Omental fat pad (tissue), 4 donors: Measurements from ENCODE around the gene USP2. TPM values are rescaled to one million over a fixed set of nuclear protein-coding genes. Genes with fewer than 3 reads are reported as not detected.
"Not testable (repeated sequence)": the region's sequence is repeated elsewhere in the genome, so short reads cannot be mapped to it uniquely, and the experiment has no call there.

ENCODE experiments used
- ATAC-seq: fragments of 150-250 bp; one replicate; pipeline ENCODE4 v1.9.1; 2016; ENCODE audit warnings: mild to moderate bottlenecking, moderate library complexity; ENCODE audit not compliant: low FRiP score
- DNase-seq: peaks from one replicate; pipeline ENCODE4 v3.0.0-alpha.2; 2019; ENCODE audit warnings: low spot score
- total RNA-seq, 4 donors: library from RNA; depleted of rRNA; stranded (reverse); fragments of >200 nt; gene quantifications; one replicate each; pipeline ENCODE4 v1.1.0, GENCODE V29; 2016
- TF ChIP-seq, protein P1 (sequence below), 3 donors: fragments of 450-650 bp; IDR thresholded peaks; one replicate each; pipeline ENCODE4 v1.5.1; 2016 to 2017; ENCODE audit warnings: antibody characterized with exemption in 3 of 3, mild to moderate bottlenecking in 3 of 3, moderate library complexity in 2 of 3

Gene USP2
- total RNA-seq, 4 donors from 2014 or later: 0.63 to 18.7 (median 9.2) TPM

- DNase-seq: no peak
- TF ChIP-seq, protein P1, sequence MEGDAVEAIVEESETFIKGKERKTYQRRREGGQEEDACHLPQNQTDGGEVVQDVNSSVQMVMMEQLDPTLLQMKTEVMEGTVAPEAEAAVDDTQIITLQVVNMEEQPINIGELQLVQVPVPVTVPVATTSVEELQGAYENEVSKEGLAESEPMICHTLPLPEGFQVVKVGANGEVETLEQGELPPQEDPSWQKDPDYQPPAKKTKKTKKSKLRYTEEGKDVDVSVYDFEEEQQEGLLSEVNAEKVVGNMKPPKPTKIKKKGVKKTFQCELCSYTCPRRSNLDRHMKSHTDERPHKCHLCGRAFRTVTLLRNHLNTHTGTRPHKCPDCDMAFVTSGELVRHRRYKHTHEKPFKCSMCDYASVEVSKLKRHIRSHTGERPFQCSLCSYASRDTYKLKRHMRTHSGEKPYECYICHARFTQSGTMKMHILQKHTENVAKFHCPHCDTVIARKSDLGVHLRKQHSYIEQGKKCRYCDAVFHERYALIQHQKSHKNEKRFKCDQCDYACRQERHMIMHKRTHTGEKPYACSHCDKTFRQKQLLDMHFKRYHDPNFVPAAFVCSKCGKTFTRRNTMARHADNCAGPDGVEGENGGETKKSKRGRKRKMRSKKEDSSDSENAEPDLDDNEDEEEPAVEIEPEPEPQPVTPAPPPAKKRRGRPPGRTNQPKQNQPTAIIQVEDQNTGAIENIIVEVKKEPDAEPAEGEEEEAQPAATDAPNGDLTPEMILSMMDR (IDR thresholded peaks at IDR 0.05): no peak
- no peak for ATAC-seq
Measured at GRCh38 chr11:119384332-119384731, 2.8 kb upstream of the USP2 start.

- DNase-seq, ATAC-seq: not testable (repeated sequence)
Measured at GRCh38 chr11:119382513-119382912, 1.0 kb upstream of the USP2 start.

DNA sequence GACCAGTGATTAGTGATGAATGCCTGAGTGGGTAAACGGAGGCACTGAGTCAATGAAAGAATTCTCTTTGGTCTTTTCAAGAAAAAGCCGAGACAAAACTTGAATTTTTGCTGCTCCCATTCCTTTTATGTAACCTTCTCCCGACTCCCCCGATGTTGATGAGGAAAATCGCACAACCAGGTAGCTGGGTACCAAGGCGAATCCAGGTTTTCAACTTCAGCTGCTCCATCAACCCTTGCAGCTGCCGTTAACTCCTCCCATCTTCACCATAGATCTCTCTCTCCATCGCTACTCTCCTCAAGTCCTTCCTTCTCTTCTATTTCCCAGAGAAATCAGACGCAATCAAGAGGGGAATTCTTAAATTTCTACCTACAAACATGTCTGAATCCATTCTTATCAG, 611 bp upstream of the USP2 start:
- no peak for ATAC-seq
- TF ChIP-seq, protein P1 (IDR thresholded peaks at IDR 0.05): no peak
- no peak for DNase-seq

DNA sequence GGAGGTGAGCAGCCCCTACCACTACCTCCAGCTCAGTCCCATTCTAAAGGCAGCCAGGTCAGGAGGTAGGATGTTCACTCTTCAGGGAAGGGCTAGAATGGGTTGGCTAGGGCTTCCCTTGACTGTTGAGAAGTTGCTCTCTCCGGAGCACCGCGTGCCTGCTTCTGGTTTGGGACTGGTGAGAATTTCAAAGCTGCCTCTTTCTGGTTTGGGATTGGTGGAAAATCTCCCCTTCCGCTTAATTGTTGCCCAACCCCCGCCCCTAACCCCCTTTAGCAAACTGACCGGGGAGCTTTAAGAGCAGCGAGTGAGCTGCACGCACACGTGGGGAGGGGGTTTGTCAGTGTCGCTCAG, 686 bp downstream of the USP2 start:
- TF ChIP-seq, protein P1 (IDR thresholded peaks at IDR 0.05): no peak
- DNase-seq (no peak), ATAC-seq (no peak)

- DNase-seq (no peak), ATAC-seq (no peak)
- TF ChIP-seq, protein P1 (IDR thresholded peaks at IDR 0.05): no peak
Measured at GRCh38 chr11:119380160-119380826, 1.2 kb downstream of the USP2 start.

- TF ChIP-seq, protein P1 (IDR thresholded peaks at IDR 0.05): no peak
- ATAC-seq: no peak
- DNase-seq: no peak
Measured at GRCh38 chr11:119378851-119379465, 2.5 kb downstream of the USP2 start.

GRCh38 chr11:119377961-119378667, 3.4 kb downstream of the USP2 start:
- no peak for DNase-seq
- TF ChIP-seq, protein P1 (IDR thresholded peaks at IDR 0.05): no peak
- ATAC-seq: no peak
